K562 (cell line): ENCODE data around the gene DOK3. TPM values are rescaled to one million over a fixed set of nuclear protein-coding genes. Genes with fewer than 3 reads are reported as not detected.
A peak's percentile ranks its signal among the peaks of the same experiment; 100 is the strongest.

Experiments
- ARID4B ChIP-seq: sonication (generic); formaldehyde crosslinking; IDR thresholded peaks from 2 replicates; pipeline ENCODE4 v1.8.0; 2022; ENCODE audit warnings: mild to moderate bottlenecking, missing genetic modification reagents
- ATF1 ChIP-seq, 2 experiments: fragments of 450-650 bp in 1 of 2; IDR thresholded peaks; 2 replicates each; pipeline ENCODE4 v1.6.1; 2016; ENCODE audit warnings: missing compliant biosample characterization in 1 of 2, missing genetic modification characterization in 1 of 2
- BHLHE40 ChIP-seq: IDR thresholded peaks from 2 replicates; pipeline ENCODE4 v1.6.1; 2011; ENCODE audit warnings: low read length, improper control_type of control experiment
- C11orf30 ChIP-seq: fragments of 450-650 bp; IDR thresholded peaks from 2 replicates; pipeline ENCODE4 v1.6.1; 2016; ENCODE audit warnings: low read depth, mild to moderate bottlenecking
- DPF2 ChIP-seq: fragments of 450-650 bp; IDR thresholded peaks from 2 replicates; pipeline ENCODE4 v1.6.1; 2016
- ESRRA ChIP-seq: fragments of 450-650 bp; IDR thresholded peaks from 2 replicates; pipeline ENCODE4 v1.6.1; 2014; ENCODE audit warnings: low read depth, mild to moderate bottlenecking, moderate library complexity, borderline replicate concordance
- HMGN3 ChIP-seq: IDR thresholded peaks from 2 replicates; pipeline ENCODE4 v1.6.1; 2011; ENCODE audit warnings: borderline replicate concordance, low read depth, mild to moderate bottlenecking, mixed read lengths, low read length; ENCODE audit not compliant: insufficient read length; ENCODE audit errors: extremely low read depth
- IRF9 ChIP-seq: fragments of 450-650 bp; IDR thresholded peaks from 2 replicates; pipeline ENCODE4 v1.6.1; 2016; ENCODE audit warnings: missing biosample characterization, missing genetic modification characterization
- KAT7 ChIP-seq: sonication (generic); formaldehyde crosslinking; IDR thresholded peaks from 2 replicates; pipeline ENCODE4 v1.8.0; 2022; ENCODE audit warnings: missing genetic modification reagents, mild to moderate bottlenecking, borderline replicate concordance
- MYC ChIP-seq, 2 experiments: fragments of 250-450 bp in 1 of 2; sonication (Bioruptor Pico) in 1 of 2; IDR thresholded peaks; 2 replicates each; pipeline versions ENCODE4 v1.5.1 to v1.6.1; 2012 to 2021; ENCODE audit warnings: low read depth in 2 of 2, borderline replicate concordance in 1 of 2, improper control_type of control experiment in 1 of 2, low read length in 1 of 2, mild to moderate bottlenecking in 1 of 2, moderate library complexity in 1 of 2
- PHB2 ChIP-seq: fragments of 450-650 bp; IDR thresholded peaks from 2 replicates; pipeline ENCODE4 v1.6.1; 2017; ENCODE audit warnings: low read depth
- RBBP5 ChIP-seq: fragments of 200-600 bp; sonication (generic); IDR thresholded peaks from 2 replicates; pipeline ENCODE4 v1.6.1; 2012; ENCODE audit warnings: borderline replicate concordance, mild to moderate bottlenecking, low read length, control low read depth, inconsistent platforms; ENCODE audit not compliant: insufficient read depth, poor library complexity, severe bottlenecking
- RBM25 ChIP-seq: fragments of 200-400 bp; formaldehyde crosslinking; IDR thresholded peaks from 2 replicates; pipeline ENCODE4 v1.6.1; 2018; ENCODE audit warnings: low read length, low read depth, moderate library complexity; ENCODE audit not compliant: severe bottlenecking
- RCOR1 ChIP-seq, 2 experiments: IDR thresholded peaks; 2 replicates each; pipeline ENCODE4 v1.6.1; 2012; ENCODE audit warnings: low read depth in 2 of 2, low read length in 2 of 2, borderline replicate concordance in 1 of 2, improper control_type of control experiment in 1 of 2
- TRIM28 ChIP-seq: fragments of 450-650 bp; IDR thresholded peaks from 2 replicates; pipeline ENCODE4 v1.6.1; 2017
- XRCC5 ChIP-seq: fragments of 200-400 bp; formaldehyde crosslinking; IDR thresholded peaks from 2 replicates; pipeline ENCODE4 v1.6.1; 2017; ENCODE audit warnings: low read depth, mild to moderate bottlenecking, low read length
- ZNF121 ChIP-seq: sonication (generic); formaldehyde crosslinking; conservative IDR thresholded peaks from 2 replicates; pipeline ENCODE4 v1.8.0; 2022; ENCODE audit warnings: missing genetic modification reagents
- ZNF592 ChIP-seq: fragments of 450-650 bp; IDR thresholded peaks from 2 replicates; pipeline ENCODE4 v1.6.1; 2017; ENCODE audit warnings: antibody characterized with exemption, mild to moderate bottlenecking
- ZNF76 ChIP-seq: fragments of 250-450 bp; sonication (Bioruptor Pico); IDR thresholded peaks from 2 replicates; pipeline ENCODE4 v1.4.0; 2020; ENCODE audit warnings: mild to moderate bottlenecking, moderate library complexity, borderline replicate concordance
- ZNF778 ChIP-seq: fragments of 450-650 bp; formaldehyde crosslinking; IDR thresholded peaks from 2 replicates; pipeline ENCODE4 v1.4.0; 2020; ENCODE audit warnings: mild to moderate bottlenecking, moderate library complexity
- polyA plus RNA-seq, 8 experiments: library from polyadenylated mRNA; depleted of rRNA in 4 of 8; stranded (reverse) in 5 of 8; unstranded in 3 of 8; fragments of >200 nt; fragmentation: Nextera tagmentation in 2 of 8; fragmentation: Illumina TruSeq in 1 of 8; extraction: Ambion mirVana in 2 of 8; extraction: Trizol in 1 of 8; gene quantifications; 2 replicates each; pipeline versions ENCODE4 v1.2.1 to v1.2.3, GENCODE V29; 2011 to 2014; ENCODE audit warnings: inconsistent platforms in 1 of 8, missing spikeins in 1 of 8
- total RNA-seq, 7 experiments: library from RNA; depleted of rRNA in 6 of 7; stranded (reverse); fragments of >200 nt in 6 of 7; fragmentation: Illumina TruSeq in 2 of 7; extraction: Trizol in 2 of 7; gene quantifications; 2 replicates each; pipeline versions ENCODE4 v1.2.1 to v1.2.3, GENCODE V29; 2011 to 2021; ENCODE audit warnings: low replicate concordance in 1 of 7

The DOK3 gene
- total and polyA plus RNA-seq, 9 of the 15 experiments (the other 6 are each of a cell fraction or from before 2014, with no cell fraction given) = 1.3 to 23.0 (median 8.0) TPM

- TF ChIP-seq RCOR1 (IDR thresholded peaks at IDR 0.05; ENCODE audit: borderline replicate concordance in 1 of 2, low read depth in 2 of 2, low read length in 2 of 2) (peak in 1 of 2 experiments; percentile 15; a peak in 1 of 4 replicates), XRCC5 (no peak), ARID4B (CRISPR knock-in tag) (no peak), TRIM28 (no peak), ZNF592 (peak; percentile 21), ZNF778 (CRISPR knock-in tag) (no peak), HMGN3 (peak; percentile 38), ATF1 (CRISPR knock-in tag; IDR thresholded peaks at IDR 0.05) (no peak), ATF1 (tag; IDR thresholded peaks at IDR 0.05) (no peak), IRF9 (tag) (no peak), PHB2 (no peak), ZNF121 (CRISPR knock-in tag) (no peak), BHLHE40 (peak; percentile 24; the same call in 1 of the 2 replicates), RBM25 (no peak), C11orf30 (no peak), DPF2 (peak; percentile 84), KAT7 (CRISPR knock-in tag) (no peak), ESRRA (no peak), RBBP5 (no peak), ZNF76 (CRISPR knock-in tag) (no peak), MYC (IDR thresholded peaks at IDR 0.05; ENCODE audit: low read depth, low read length) (no peak), MYC (CRISPR knock-in tag; IDR thresholded peaks at IDR 0.05; ENCODE audit: borderline replicate concordance, low read depth) (no peak)
These were observed 789 bp downstream of the DOK3 start (continued) for GRCh38 chr5:177508837-177509236.
